Smooth muscle cell of trachea (primary cell): ENCODE measurements around the gene ARHGEF9. TPM values are rescaled to one million over a fixed set of nuclear protein-coding genes. Genes with fewer than 3 reads are reported as not detected.

Experiments used
- total RNA-seq: library from RNA; depleted of rRNA; stranded (reverse); fragments of >200 nt; gene quantifications from 2 replicates; pipeline ENCODE4 v1.2.1, GENCODE V29; 2014

Gene ARHGEF9
- 19.5 and 20.8 TPM in 2 replicates for total RNA-seq

DNA sequence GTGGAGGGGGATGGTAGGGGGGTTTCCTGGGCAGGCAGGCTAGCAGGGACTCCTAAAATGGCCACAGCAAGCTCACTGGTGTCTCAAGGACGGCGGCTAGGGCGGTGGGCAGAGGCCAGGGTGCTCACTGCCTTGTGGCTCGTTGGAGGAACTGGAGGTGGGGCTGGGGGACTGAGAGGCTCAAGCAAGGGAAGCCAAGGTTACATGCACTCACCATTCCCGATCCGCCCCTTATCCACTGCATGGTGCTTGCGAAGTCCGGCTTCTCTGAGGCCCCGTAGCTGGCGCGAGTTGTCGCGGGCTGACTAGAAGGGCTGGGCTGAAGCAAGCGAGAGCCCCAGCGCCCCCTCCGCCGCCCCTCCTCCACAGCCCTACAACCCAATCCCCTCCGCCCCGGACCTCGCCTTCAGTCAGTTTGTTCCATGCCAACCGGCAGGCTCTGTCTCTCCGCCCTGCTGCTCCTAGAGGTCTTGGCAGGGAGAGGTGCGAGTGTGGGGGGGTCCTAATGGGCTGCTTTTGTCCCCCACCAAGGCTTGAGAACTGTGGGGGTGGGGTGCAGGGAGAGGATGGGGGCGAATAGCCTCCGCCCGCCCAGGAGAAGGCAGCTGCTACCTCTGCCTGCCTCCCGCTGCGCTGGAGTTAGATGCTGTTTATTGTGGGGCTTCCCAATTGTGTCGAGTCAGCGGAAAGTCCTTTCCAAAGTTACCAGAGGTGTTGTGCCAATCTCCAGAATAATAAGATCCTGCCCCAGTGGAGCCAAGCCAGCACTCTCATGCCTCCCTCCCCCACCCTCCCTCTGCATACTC lies at the start of gene ARHGEF9:
Gene ARHGEF9, minus strand, starts transcription at position 313 of the 806 bp plus-strand sequence. Its CDS starts 69 bp downstream, at position 244.

